ENCODE results near the gene SCARB1.

The SCARB1 gene

DNA sequence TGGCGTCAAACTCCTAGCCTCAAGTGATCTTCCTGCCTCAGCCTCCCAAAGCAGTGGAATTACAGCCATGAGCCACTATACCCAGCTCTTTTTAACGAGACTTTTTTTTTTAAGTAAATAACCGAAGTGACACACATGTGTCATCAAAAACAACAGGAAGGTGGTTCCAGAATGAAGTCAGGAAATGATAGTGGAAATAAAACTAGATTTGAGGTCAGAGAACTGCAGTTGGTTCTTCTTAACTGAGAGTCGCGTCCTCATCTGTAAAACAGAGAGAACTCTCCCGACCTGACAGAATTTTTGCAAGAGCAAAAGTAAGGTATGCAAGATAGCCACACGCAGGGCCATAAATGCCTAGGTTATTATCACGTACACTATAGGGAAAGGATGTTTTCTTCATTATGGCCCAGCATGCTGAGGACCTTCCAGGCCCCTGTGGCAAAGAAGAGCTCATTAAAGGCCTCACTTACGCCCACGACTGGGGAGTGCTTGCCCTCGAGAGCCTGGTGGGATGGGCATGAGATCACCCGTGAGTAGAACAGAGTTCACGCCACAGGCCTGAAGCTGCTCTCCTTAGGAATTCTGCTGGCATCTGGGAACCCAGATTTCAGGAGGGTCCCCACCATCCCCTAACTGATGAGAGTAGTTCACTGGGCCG, 67.2 kb downstream of the SCARB1 start:
- no peak for DNase-seq (ENCODE audit: low read depth in 2 of 2)

DNA sequence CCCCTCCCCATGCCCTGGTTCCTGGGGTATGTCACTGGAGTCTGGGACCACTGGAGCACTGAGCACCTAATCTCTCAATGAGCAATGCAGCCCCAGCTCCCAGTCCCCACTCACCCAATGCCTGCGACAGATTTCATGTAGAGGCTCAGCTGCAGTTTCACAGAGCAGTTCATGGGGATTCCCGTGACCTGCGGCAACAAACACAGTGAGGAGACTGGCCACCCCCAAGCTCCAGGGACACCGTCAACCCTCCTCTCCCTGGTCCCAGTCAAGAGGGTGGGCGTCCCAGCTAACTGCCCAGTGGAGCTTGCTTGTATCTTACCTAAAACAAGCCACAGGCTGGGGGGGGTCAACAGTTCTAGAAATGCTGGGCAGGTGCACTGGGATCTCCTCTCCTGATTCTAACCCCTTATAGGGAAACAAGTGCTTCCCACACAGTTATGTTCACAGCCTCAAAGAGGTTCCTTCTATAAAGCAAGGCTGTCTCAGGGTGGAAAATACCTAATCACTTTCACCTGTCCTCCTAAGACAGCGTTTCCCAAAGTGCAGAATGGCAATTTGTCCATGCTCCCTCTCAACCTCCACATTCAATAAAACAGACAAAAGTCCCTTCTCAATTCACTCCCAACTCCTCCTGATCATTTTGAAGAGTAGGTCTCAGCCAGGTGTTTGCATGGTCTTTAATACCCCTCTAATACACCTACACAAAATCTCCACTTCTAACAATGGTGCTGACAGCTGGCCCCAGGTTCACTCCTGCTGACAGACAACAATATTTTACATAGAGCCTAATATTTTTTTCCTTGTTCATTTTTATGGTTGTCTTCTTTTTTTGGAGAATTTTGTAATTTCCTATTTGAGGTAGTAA, 68.3 kb downstream of the SCARB1 start:
- DNase-seq (ENCODE audit: low read depth in 2 of 2) = no peak

DNA sequence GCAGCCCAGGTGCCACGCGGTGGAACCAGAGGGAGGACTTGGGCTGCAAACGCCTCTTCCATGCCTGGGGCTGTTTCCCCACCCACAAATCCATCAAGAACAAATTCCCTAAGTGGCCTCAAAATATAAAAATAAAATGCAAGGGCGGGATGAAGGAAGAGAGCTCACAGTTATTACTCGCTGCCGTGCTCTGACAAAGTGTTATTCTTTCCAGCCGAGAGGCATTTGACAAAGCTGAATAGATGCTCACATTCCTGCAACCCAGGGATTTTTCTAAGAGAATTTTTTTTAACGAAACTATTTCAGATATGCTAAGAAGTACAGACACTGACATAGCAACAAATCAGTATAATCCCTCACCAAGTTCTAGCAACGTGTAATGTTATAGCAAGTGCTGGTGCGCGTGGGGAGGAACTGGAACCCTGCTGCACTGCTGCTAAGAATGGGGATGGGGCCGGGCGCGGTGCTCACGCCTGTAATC, 70.7 kb downstream of the SCARB1 start:
- no peak for DNase-seq (ENCODE audit: low read depth in 2 of 2)

DNA sequence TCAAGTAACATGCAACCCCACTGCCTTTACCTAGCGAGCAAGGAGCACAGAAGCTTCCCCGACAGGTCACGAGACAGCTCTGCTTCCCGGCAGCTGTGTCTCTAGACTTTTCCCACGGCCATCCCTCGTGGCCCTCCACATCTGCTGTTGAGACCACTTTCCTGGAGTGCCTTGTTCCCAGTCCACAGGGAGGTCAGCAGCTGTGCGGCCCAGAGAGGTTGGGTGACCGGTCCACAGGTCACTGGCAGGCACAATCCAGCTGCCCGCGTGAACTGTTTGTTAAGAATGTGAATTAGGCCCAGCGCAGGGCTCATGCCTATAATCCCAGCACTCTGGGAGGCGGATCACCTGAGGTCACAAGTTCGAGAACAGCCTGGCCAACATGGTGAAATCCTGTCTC, 71.5 kb downstream of the SCARB1 start:
- no peak for DNase-seq (ENCODE audit: low read depth in 2 of 2)

DNA sequence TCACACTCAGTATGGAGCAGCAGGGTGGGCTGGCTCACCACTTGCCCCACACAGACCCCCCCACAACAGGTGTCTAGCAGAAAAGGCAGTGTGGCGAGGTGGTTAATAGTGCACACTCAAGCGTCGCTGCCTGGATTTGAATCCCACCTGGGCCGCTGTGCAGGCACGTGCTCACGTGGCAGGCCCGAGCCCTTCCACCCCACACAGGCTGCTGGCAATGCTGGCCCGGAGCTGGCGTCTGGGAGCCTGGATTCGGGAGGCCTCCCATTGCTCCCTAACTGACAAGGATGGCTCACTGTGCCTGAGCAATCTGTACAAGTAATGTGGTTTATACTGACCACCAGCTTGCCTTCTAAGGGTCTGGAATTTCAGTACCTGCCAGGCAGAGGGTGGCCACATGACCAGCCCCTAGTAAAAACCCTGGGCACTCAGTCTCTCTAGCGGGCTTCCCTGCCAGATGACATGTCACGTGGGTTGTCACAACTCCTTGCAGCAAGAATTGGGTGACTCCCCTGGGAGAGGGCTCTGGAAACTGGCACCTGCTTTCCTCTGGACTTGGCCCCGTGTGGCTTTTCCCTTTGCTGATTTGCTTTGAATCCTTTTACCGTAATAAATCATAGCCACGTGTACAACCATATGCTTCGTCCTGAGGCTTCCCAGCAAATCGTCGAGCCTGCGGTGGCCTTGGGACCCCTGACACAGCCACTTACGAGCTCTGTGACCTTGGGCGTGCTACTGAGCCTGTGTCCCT, 72.8 kb downstream of the SCARB1 start:
- no peak for DNase-seq (ENCODE audit: low read depth in 2 of 2)

DNA sequence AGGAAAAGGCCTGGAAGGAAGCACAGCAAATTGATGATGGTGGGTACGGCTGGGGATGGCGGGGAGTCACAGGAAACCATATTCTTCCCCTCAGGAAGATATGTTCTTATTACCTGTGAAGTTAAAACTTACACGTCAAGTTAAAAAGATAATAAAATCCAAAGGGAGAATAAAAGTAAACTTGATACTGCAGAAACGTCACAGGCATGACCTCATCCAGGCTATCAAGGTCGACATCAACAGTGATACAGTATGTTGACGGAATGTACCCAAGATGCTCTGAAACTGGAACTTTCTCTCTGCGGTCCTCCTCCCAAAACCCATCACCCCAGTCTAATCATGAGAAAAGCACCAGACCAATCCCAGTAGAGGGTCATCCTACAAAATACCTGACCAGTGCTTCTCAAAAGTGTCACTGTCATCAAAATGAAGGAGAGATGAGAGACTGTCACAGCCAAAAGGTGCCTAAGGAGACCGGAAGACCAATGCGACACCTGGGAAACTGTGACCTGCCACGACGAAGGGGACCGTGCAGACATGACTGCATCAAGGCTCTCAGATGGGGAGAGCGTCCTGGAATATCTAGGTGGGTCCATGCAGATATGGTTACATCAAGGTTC, 74.6 kb downstream of the SCARB1 start:
- DNase-seq (ENCODE audit: low read depth in 2 of 2) = no peak

DNA sequence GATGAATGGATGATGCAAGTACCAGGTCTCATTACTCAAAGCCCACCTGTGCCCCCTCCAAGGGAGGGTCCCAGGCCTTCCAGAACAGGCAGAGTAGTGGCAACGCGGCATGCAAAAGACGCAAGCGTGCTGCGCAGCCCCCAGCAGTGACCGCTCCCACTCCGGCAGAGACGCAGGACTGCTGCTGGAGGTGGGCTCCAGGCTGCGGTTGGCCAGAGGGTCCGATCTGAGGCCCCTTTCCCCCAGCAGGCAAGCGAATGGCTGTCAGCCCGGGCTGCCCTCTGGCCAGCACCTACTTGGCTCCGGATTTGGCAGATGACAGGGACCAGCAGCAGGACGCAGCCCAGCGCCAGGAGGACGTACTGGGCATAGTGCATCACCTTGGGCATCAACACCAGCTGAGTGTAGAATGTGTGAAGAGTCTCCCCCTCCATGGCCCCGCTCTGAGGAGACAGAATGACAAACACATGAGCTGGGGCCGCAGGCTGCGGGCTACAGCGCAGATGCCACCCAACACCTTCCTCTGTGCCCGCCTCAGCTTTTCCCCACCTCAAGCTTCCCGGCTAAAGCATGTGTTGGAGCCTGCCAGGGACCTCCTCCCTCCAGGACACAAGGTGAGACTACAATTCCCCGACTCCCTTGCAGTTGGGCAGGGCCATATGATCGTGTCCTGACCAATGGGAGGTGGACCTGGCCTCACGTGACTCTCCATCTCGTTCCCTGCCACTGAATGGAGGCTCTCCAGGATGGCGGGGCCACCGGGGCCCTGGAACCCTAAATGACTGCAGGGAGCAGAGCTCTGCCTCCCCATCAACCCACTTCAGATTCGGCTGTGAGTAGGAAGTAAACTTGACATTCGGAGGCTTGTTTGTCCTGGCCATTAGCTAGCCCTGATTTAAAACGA, 77.4 kb downstream of the SCARB1 start:
- DNase-seq (ENCODE audit: low read depth in 2 of 2) = no peak

DNA sequence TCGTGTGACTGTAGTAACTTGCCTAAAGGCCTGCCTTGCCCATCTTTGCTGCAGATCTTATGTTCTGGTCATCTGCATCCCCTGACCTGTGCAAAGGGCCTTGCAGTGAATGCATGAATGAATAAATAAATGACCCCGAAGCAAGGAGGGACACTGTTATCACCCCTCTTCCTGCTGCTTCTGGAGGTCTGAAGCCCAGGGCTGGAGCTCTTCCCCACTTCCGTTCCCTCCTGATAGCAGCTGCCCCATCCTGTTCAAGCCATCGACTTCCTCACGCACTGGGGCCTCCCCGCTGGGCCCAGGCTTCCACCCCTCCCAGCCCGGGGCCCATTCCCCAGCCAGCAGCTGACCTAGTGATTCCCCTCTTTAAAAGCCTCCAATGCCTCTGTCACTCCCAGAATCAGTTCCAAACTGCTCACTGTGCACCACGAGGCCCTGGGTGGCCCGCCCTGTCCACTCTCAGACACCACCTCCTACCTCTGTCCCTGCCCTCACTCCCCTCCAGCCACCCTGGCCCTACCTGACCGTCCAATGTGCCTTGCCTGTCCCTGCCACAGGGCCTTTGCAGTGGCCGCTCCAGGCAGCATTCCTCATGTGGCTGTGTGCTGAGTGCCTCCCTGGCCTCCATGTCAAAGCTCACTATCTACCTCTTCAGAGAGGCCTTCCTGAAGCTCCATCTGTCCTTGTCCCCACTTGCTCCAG, 78.6 kb downstream of the SCARB1 start:
- no peak for DNase-seq (ENCODE audit: low read depth in 2 of 2)

DNA sequence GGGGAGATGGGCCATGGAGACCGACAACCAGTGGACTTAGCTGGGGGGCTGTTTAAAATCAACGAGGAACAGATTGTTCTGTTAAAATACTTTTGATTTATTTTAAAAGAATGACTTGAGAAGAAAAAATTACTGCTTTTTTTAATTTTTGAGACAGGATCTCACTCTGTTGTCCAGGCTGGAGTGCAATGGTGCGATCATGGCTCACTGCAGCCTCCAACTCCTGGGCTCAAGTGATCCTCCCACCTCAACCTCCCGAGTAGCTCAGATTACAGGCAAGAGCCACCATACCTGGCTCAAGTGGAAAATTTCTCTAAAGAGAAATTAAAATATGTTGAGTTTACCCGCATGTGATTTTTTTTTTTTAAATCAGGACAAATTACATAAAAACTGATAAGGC, 80.6 kb downstream of the SCARB1 start:
- DNase-seq (ENCODE audit: low read depth in 2 of 2) = no peak

DNA sequence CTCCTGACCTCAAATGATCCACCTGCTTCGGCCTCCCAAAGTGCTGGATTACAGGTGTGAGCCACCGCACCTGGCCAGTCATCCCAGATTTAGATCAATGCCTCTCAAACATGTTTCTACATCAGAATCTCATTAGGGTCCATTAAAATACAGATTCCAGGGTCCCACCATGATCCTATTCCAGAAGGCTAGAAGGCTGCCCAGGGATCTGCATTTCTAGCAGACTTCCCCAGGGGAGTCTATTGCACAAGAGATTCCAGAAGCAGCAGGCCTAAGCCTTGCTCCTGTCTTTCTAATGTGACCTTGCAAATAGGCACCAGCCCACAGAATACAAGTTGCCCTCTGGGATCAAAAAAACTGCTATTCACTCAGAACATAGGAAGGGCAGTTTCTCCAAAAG, 81.5 kb downstream of the SCARB1 start:
- no peak for DNase-seq (ENCODE audit: low read depth in 2 of 2)

DNA sequence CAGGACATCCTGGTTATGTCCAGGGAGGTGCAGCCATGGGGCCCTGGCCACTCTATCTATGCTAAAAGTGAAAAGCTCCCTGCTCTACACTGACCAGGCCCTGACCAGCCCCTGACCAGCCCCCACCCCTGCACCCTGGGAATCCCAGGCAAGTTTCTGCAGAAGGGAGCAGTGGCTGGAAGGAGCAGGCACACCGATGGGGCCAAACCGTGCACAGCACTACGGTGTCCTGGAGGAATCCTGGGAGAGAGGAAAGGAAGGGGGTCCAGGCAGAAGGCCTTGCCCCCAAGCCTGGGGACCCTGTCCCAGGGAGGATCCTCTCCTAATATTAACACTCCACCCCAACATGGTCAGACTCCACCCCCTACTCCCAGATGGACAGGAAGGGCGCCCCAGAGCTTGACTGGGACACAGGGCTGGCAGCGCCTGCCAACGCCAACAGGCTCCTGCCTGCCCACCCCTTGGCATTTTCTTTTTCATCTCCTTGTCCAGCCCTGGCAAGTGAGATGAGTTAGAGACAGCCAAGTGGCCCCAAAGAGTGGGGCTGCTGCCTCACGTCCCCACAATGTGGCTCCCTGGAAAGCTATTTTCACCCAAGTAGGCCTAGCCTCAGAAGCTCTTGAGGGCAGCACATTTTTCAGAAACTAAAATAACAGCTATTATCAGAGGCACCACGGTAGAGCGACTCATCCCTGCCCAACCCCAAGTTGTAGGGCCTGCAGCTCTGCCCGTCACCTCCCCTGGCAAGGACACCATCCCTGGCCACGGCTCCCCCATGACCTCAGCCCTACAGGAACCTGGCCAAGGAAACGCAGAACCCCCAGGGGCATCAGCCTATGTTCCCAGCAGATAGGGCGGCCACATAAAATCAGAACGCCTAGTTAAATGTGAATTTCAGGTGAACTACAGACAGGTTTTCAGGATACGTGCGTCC, 82.6 kb downstream of the SCARB1 start:
- DNase-seq (ENCODE audit: low read depth in 2 of 2) = no peak

DNA sequence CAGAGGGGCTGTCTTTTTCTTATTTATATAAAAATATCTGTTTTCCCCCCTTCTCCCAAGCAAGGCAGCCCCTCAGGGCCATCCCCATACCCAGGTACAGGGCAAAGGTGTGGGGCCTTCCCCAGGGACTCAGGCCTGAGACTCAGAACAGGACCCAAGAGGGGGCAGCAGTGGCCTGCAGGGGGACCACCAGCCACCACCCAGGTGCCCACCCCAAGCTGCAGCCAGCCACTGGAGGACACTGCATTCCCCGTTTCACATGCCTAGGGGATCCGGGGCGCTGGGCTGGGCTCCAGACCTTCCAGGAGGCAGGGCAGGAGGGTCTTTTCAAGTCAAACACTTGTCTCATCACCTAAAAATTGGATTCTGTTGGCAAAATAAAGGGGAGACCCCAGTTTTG, 83.3 kb downstream of the SCARB1 start:
- no peak for DNase-seq (ENCODE audit: low read depth in 2 of 2)

DNA sequence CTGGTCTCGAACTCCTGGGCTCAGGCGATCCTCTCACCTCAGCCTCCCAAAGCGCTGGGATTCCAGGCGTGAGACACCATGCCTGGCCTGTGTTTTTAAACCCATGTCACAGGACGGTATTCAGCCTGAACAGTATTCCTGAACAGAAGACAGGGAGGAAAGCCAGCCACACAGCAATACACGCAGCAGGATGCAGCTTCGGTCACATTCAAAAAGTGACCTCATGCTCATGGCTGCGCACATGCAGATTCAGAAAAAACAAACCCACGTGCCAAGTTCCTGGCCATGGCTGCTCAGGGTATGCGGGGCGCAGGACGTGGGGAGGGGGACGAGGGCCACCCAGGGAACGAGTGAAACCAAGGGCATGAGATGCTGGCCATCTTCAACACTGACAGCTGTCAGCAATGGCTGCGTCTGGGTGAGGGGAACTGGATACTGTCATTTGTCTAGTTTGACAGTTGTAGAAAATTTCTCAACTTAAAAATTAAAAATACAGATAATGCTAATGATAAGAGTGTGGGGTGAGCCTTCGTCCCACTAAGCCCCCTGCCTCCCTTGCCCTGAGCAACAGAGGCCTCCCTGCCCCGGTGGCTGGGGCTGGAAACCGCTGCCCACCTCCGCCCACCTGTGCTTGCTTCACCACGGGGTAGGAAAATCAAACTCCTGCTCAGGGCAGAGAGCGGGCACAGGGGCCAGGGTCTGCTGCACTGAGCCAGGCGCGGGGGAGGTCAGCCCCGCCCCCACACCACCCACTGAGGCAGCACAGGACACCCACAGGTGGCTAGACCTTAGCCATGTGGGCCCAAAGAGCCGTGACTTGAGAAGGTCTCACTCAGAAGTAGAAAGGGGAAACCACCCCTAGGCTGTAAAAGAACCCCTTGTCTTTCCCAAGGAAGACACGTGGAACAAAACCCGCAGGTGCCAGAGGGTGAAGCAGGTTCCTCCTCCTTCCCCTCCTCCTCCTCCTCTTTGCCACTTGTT, 84.2 kb downstream of the SCARB1 start:
- no peak for DNase-seq (ENCODE audit: low read depth in 2 of 2)

DNA sequence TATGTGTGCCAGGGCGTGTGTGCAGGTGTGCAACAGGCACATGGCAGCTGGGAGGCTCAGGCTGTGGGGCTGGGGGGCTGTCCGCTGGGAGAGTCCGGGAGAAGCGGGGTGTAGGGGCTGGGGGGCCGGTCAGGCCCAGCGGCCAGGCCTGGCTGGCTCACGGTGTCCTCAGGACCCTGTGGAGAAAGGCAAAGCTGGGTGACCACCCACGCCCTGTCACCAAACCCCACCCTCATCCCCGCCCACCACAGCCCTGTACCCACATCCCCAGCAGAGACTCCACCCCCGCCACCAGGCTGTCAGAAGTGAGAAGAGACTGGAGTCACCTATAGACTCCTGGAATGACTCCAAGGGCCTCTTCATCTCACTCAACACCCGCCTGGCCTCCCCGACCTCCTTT, 85.3 kb downstream of the SCARB1 start:
- no peak for DNase-seq (ENCODE audit: low read depth in 2 of 2)

DNA sequence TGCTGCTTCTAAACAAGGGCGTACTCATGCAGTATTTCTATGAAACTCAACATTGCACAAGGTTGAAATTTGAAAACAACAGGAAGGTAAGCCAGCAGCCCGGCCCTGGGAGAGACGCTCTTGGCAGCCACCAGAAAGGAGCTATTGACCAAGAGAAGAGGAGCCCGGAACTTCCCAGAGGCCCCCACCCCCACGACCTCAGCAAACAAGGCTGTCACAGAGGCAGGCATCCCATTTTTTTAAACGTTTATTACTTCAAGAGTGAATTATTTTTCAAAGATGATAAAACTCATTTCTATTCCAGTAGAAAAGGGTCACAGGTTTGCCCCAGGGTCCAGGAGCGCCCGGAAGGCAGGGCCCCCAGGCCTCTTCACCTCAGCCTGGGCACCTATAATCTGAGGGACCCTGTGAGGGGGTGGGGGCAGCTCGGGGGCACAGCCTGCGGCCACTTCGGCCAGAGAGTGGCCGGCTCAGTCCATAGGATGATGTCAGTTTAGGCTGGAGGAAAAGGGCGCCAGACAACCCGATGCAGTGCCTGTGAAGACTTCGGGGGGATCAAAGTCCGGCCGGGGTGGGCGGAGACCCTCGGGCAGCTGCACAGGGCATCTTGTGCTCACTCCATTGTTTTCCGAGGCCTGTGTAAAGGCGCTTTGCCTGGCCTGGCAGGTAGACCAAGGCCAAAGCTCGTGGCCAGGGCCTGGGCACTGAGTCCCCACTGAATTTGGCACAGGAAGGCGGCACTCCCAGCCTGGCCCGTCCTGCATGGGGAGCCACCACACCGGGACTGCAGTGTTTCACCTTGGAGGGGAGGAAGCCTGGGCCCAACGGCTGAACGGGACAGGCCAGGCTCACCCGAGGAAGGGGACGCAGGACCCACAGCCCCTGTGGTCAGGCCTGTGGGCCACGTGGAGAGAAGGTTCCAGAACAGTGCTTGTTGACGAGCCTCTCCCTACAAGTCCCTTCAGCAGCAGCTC, 86.0 kb downstream of the SCARB1 start:
- DNase-seq (ENCODE audit: low read depth in 2 of 2) = no peak

DNA sequence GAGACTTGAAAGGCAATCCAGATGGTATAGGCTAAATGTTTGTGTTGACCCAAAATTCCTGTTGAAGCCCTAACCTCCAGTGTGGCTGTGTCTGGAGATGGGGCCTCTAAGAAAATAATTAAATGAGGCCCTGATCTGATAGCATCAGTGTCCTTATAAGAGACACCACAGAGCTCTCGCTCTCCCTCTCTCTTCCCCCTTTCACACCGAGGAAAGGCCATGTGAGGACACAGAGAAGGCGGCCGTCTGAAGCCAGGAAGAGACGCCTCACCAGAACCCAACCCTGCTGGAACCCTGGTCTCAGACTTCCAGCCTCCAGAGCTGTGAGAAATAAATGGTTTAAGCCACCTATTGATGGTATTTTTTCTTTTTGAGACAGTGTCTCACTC, 87.5 kb downstream of the SCARB1 start:
- no peak for DNase-seq (ENCODE audit: low read depth in 2 of 2)

Data from stimulated activated CD8-positive, alpha-beta memory T cell treated with anti-CD3 and anti-CD28 coated beads, Interleukin-15, amount 100 ng/mL, for 4 hours (primary cell).